BLaER1 treated with 17β-estradiol and CSF1 and Interleukin-3, amounts not matched to agents 10 nM and 100 nM (cell line): ENCODE results near the gene FAM117B.
"Not testable (repeated sequence)": the region's sequence is repeated elsewhere in the genome, so short reads cannot be mapped to it uniquely, and the experiment has no call there.

Source experiments
- H3K27ac ChIP-seq, 11 experiments: shearing (Covaris generic); formaldehyde crosslinking; 2 replicates each; pipeline ENCODE4 v1.8.1; 2022
- H3K27me3 ChIP-seq, 11 experiments: shearing (Covaris generic); formaldehyde crosslinking; 2 replicates each; pipeline ENCODE4 v1.8.1; 2022
- H3K36me3 ChIP-seq, 11 experiments: shearing (Covaris generic); formaldehyde crosslinking; 2 replicates each; pipeline ENCODE4 v1.8.1; 2022
- H3K4me1 ChIP-seq, 10 experiments: shearing (Covaris generic); formaldehyde crosslinking; 2 replicates each; pipeline ENCODE4 v1.8.1; 2022
- H3K4me2 ChIP-seq, 11 experiments: shearing (Covaris generic); formaldehyde crosslinking; 2 replicates each; pipeline ENCODE4 v1.8.1; 2022
- H3K4me3 ChIP-seq, 10 experiments: shearing (Covaris generic); formaldehyde crosslinking; 2 replicates each; pipeline ENCODE4 v1.8.1; 2022
- H3K9ac ChIP-seq, 11 experiments: shearing (Covaris generic); formaldehyde crosslinking; 2 replicates each; pipeline ENCODE4 v1.8.1; 2022
- H3K9me3 ChIP-seq, 11 experiments: shearing (Covaris generic); formaldehyde crosslinking; replicated peaks in 1 of 11; 2 replicates each; pipeline ENCODE4 v1.8.1; 2022
- H4K20me1 ChIP-seq, 11 experiments: shearing (Covaris generic); formaldehyde crosslinking; 2 replicates each; pipeline ENCODE4 v1.8.1; 2022
- Cebpa-rat ChIP-seq, 11 experiments: shearing (Covaris generic); IDR thresholded peaks; 2 replicates each; pipeline ENCODE4 v1.8.1; 2022

Gene FAM117B

DNA sequence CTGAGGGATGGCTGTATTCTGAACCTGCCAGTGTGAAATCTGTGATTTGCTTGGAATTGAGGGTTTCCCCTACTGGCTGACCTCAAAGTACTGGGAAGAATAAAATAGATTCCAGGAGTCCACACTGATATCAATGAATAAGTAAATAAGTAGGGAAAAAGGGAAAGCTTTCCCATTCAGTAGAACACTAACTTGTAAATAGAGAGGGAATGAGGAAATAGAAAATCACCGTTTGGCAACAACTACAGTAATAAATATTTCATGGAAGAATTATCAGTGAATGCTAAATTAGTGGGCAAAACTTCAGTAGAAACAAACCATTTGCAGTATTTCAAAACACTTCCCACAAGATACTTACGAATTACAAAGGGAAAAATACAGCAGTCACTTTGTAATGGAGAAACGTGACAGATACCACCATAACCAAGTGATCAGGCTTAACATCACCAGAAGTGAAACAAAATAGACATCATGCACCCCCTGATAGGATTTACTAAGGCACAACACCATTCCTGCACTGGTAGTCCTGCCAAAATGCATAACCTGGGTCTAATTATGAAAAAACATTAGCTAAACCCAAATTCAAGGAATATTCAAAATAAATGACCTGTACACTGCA is 148.3 kb downstream of the FAM117B start:
- Histone ChIP-seq H4K20me1 (no peaks in the 10 kb centered on the region), H3K36me3 (peaks cover 0 to 84% (median 41%) of the 10 kb centered on the region in 11 experiments; a peak in 15 of 22 replicates), H3K4me2 (no peak overlapping the region), H3K27me3 (no peaks in the 10 kb centered on the region), H3K9me3 (no peaks in the 10 kb centered on the region), H3K4me3 (no peak overlapping the region), H3K4me1 (peaks cover 0 to 7% (median 0%) of the 10 kb centered on the region in 10 experiments; a peak in 3 of 20 replicates), H3K27ac (no peak overlapping the region), H3K9ac (no peak overlapping the region)
- TF ChIP-seq Cebpa-rat (IDR thresholded peaks at IDR 0.05), result no peak

DNA sequence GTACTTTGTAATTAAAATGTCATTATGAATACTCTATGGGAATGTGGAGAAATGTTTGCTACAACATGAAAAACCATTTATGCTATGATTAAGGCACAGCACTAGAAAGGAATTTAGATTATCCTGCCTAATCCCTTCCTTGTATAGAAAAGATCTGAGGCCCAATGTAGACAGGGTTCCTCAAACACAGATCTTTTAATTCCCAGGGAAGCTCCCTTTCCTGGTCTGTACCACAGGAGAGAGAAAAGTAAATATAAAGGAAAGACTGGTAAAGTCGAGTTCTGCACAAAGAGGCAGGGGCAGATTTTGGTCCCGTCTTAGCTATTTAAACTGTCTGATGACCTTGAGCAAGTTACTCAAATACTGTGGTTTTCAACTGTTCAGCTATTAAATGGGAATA is 152.1 kb downstream of the FAM117B start:
- Histone ChIP-seq H3K4me2 (no peak overlapping the region), H4K20me1 (no peaks in the 10 kb centered on the region), H3K27me3 (no peaks in the 10 kb centered on the region), H3K9me3 (no peaks in the 10 kb centered on the region), H3K36me3 (peaks cover 0 to 60% (median 32%) of the 10 kb centered on the region in 11 experiments; a peak in 16 of 22 replicates), H3K4me1 (no peaks in the 10 kb centered on the region), H3K27ac (no peak overlapping the region), H3K9ac (no peak overlapping the region), H3K4me3 (no peak overlapping the region)
- TF ChIP-seq Cebpa-rat (IDR thresholded peaks at IDR 0.05), result no peak

DNA sequence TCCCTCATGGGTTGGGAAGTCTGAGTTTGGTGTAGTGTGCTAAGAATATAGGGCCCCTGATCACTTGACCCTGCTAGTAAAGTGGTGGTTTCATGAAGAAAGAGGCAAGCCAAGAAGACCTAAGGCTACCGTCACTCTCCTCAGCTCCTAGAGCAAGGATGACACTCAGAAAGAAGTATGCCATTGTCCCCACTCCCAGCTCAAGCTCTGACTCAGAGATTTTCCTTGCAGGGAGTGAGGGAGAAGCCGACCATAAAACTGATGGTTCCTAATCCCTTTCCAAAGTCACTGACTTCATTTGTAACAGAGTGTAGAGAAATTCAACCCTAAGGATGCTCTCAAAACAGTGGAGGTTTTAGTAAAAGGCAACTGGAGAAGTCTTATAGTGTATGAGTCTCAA is 155.9 kb downstream of the FAM117B start:
- Histone ChIP-seq H3K27ac (no peak overlapping the region), H3K4me1 (no peaks in the 10 kb centered on the region), H3K4me3 (no peak overlapping the region), H3K36me3 (peaks cover 0 to 22% (median 12%) of the 10 kb centered on the region in 11 experiments; a peak in 15 of 22 replicates), H3K9ac (no peak overlapping the region), H3K4me2 (no peak overlapping the region), H3K27me3 (no peaks in the 10 kb centered on the region), H4K20me1 (no peaks in the 10 kb centered on the region), H3K9me3 (no peaks in the 10 kb centered on the region)
- no peak for TF ChIP-seq Cebpa-rat (IDR thresholded peaks at IDR 0.05)

DNA sequence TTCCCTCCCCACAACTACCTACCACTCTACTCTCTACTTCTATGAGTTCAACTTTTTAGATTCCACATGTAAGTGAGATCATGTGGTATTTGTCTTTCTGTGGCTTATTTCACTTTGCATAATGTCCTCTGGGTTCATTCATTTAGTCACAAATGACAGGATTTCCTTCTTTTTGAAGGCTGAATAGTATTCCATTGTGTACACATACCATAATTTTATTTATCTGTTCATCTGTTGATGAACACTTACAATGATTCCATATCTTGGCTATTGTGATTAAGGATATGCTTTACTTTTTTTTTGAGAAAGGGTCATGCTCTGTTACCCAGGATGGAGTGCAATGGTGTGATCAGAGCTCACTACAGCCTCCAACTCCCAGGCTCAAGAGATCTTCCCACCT is 163.2 kb downstream of the FAM117B start:
- H4K20me1 ChIP-seq, result no peaks in the 10 kb centered on the region
- H3K4me1 ChIP-seq, result no peaks in the 10 kb centered on the region
- H3K27me3 ChIP-seq, result no peaks in the 10 kb centered on the region
- no peak for TF ChIP-seq Cebpa-rat (IDR thresholded peaks at IDR 0.05)
- peaks cover 0 to 14% (median 9%) of the 10 kb centered on the region in 11 experiments; a peak in 6 of 22 replicates for H3K36me3 ChIP-seq
- no peak overlapping the region for H3K4me2 ChIP-seq
- no peak overlapping the region for H3K9ac ChIP-seq
- no peak overlapping the region for H3K27ac ChIP-seq
- H3K9me3 ChIP-seq, result peaks cover 5 to 18% (median 13%) of the 10 kb centered on the region in 11 experiments; a peak in 15 of 22 replicates
- no peak overlapping the region for H3K4me3 ChIP-seq

DNA sequence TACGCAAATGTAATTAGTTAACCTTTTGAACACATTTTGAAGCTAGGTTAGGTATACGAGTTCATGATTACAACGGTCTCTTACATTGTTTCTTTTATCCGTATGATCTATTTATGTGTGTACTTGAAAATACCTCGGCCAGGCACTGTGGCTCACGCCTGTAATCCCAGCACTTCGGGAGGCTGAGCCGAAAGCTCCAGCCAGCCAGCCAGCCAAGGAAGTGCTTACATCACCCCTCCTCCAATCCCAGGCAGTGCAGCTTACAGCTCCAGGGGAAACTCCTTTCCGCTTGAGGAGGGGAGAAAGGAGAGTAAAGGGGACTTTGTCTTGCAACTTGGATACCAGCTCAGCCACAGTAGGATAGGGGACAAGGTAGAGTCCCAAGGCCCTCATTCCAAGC is 171.1 kb downstream of the FAM117B start:
- H3K4me3 ChIP-seq, H3K4me2 ChIP-seq, H4K20me1 ChIP-seq, H3K9ac ChIP-seq, H3K4me1 ChIP-seq, H3K27ac ChIP-seq, H3K27me3 ChIP-seq: not testable (repeated sequence)
- H3K36me3 ChIP-seq, result peaks cover 0 to 12% (median 0%) of the 10 kb centered on the region in 11 experiments; a peak in 4 of 22 replicates
- peaks cover 5 to 17% (median 12%) of the 10 kb centered on the region in 11 experiments; a peak in 20 of 22 replicates for H3K9me3 ChIP-seq

DNA sequence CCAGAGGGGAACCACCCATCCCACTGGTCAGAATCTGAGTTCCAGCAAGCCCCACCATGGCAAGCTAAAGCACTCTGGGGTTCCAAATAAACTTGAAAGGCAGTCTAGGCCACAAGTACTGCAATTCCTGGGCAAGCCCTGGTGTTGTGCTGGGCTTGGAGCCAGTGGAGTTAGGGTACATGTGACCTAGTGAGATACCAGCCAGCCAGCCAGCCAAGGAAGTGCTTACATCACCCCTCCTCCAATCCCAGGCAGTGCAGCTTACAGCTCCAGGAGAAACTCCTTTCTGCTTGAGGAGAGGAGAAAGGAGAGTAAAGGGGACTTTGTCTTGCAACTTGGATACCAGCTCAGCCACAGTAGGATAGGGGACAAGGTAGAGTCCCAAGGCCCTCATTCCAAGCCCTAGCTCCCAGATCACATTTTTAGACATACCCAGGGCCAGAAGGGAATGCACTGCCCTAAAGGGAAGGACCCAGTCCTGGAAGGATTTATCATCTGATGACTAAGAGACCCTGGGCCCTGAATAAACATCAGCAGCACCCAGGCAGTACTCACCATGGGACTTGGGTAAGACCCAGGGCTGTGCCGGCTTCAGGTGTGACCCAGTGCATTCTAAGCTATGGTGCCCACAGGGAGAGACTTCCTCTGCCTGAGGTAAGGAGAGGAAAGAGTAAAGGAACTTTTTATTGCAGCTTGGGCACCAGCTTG is 172.8 kb downstream of the FAM117B start:
- H3K9me3 ChIP-seq, result peaks cover 5 to 23% (median 16%) of the 10 kb centered on the region in 11 experiments; a peak in 20 of 22 replicates
- not testable (repeated sequence) for H3K27me3 ChIP-seq, H3K9ac ChIP-seq, H4K20me1 ChIP-seq, H3K4me2 ChIP-seq, H3K4me1 ChIP-seq, H3K4me3 ChIP-seq, H3K27ac ChIP-seq
- H3K36me3 ChIP-seq, result peaks cover 0 to 12% (median 0%) of the 10 kb centered on the region in 11 experiments; a peak in 4 of 22 replicates

DNA sequence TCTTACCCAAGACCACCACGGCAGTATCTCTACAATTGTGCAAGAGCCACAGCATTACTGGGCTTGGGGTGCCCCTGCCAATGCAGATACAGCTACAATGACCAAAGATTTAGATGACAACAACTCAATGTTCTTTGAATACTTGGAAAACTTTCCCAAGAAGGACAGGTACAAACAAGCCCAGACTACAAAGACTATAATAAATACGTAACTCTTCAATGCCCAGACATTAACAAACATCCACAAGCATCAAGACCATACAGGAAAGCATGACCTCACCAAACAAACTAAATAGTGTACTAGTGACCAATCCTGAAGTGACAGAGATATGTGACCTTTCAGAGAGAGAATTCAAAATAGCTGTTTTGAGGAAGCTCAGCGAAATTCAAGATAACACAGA is 174.0 kb downstream of the FAM117B start:
- no peak for TF ChIP-seq Cebpa-rat (IDR thresholded peaks at IDR 0.05)
- Histone ChIP-seq H4K20me1 (no peaks in the 10 kb centered on the region), H3K9me3 (peaks cover 5 to 23% (median 16%) of the 10 kb centered on the region in 11 experiments; a peak in 20 of 22 replicates), H3K4me1 (no peaks in the 10 kb centered on the region), H3K4me2 (no peak overlapping the region), H3K27ac (no peak overlapping the region), H3K4me3 (no peak overlapping the region), H3K36me3 (peaks cover 0 to 12% (median 0%) of the 10 kb centered on the region in 11 experiments; a peak in 4 of 22 replicates), H3K27me3 (no peaks in the 10 kb centered on the region), H3K9ac (no peak overlapping the region)

DNA sequence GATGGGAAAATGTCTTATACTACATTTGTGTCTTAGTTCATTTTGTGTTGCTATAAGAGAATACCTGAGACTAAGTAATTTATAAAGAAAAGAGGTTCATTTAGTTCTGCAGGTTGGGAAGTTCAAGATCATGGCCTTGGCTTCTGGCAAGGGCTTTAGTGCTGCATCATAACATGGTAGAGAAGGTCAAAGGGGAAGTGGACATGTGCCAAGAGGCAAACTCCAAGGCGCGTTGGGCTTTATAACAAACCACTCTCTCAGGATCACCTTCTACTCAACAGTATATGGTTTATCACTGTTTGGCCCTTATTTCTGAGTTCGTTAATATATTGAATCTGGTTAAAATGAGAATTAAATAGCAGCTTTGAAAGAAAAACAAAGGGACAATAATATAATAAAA is 178.6 kb downstream of the FAM117B start:
- no peak for TF ChIP-seq Cebpa-rat (IDR thresholded peaks at IDR 0.05)
- Histone ChIP-seq H3K27ac (no peak overlapping the region), H3K36me3 (peaks cover 0 to 8% (median 0%) of the 10 kb centered on the region in 11 experiments; a peak in 4 of 22 replicates), H3K9ac (no peak overlapping the region), H3K4me2 (no peak overlapping the region), H4K20me1 (no peaks in the 10 kb centered on the region), H3K9me3 (peaks cover 5 to 23% (median 16%) of the 10 kb centered on the region in 11 experiments; a peak in 20 of 22 replicates), H3K4me1 (no peaks in the 10 kb centered on the region), H3K27me3 (no peaks in the 10 kb centered on the region), H3K4me3 (no peak overlapping the region)

DNA sequence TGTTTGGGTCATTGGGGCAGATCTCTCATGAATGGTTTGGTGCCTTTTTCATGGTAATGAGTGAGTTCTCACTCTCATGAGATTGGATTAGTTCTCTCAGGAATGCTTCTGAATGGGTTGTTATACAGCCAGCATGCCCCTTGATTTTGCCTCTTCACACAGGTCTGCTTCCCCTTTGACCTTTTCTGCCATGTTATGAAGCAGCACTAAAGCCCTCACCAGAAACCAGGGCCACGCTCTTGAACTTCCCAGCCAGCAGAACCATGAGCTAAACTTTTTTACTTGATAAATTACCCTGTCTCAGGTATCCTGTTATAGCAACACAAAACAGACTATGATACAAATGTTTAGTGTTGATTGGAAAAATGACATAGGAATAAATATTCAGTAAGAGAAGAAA is 179.5 kb downstream of the FAM117B start:
- peaks cover 5 to 23% (median 16%) of the 10 kb centered on the region in 11 experiments; a peak in 20 of 22 replicates for H3K9me3 ChIP-seq
- no peak overlapping the region for H3K27ac ChIP-seq
- no peak overlapping the region for H3K9ac ChIP-seq
- no peaks in the 10 kb centered on the region for H3K27me3 ChIP-seq
- TF ChIP-seq Cebpa-rat (IDR thresholded peaks at IDR 0.05), result no peak
- H3K4me3 ChIP-seq, result no peak overlapping the region
- H4K20me1 ChIP-seq, result no peaks in the 10 kb centered on the region
- H3K4me2 ChIP-seq, result no peak overlapping the region
- peaks cover 0 to 8% (median 0%) of the 10 kb centered on the region in 11 experiments; a peak in 3 of 22 replicates for H3K36me3 ChIP-seq
- H3K4me1 ChIP-seq, result no peaks in the 10 kb centered on the region
